MM.1S (cell line): ENCODE results near the gene CLDND1.

Experiments
- DNase-seq: peaks from one replicate; pipeline ENCODE4 v3.0.0-alpha.2; 2015
- H2AFZ ChIP-seq: fragments of 300-600 bp; sonication (generic); 2 replicates; pipeline ENCODE4 v1.6.0; 2016; ENCODE audit warnings: antibody characterized with exemption, low read length
- H3F3A ChIP-seq: fragments of 300-600 bp; sonication (generic); 2 replicates; pipeline ENCODE4 v1.6.1; 2016; ENCODE audit warnings: mild to moderate bottlenecking, antibody characterized with exemption, low read length, moderate library complexity, mixed read lengths; ENCODE audit not compliant: insufficient read depth
- H3K27ac ChIP-seq: fragments of 300-600 bp; sonication (generic); 2 replicates; pipeline ENCODE4 v1.5.1; 2016; ENCODE audit warnings: mild to moderate bottlenecking, low read length
- H3K27me3 ChIP-seq: fragments of 300-600 bp; sonication (generic); replicated peaks from 2 replicates; pipeline ENCODE4 v1.6.0; 2016; ENCODE audit warnings: low read length; ENCODE audit not compliant: insufficient read depth
- H3K36me3 ChIP-seq: fragments of 300-600 bp; sonication (generic); replicated peaks from 2 replicates; pipeline ENCODE4 v1.6.1; 2016; ENCODE audit warnings: mild to moderate bottlenecking, low read length, mixed read lengths; ENCODE audit not compliant: insufficient read depth
- H3K4me1 ChIP-seq: fragments of 300-600 bp; sonication (generic); 2 replicates; pipeline ENCODE4 v1.6.1; 2016; ENCODE audit warnings: low read length, mixed read lengths
- H3K4me2 ChIP-seq: fragments of 300-600 bp; sonication (generic); 2 replicates; pipeline ENCODE4 v1.6.0; 2016; ENCODE audit warnings: low read depth, low read length
- H3K4me3 ChIP-seq: fragments of 300-600 bp; sonication (generic); 2 replicates; pipeline ENCODE4 v1.5.1; 2016; ENCODE audit warnings: low read length, mixed read lengths
- H3K79me2 ChIP-seq: fragments of 300-600 bp; sonication (generic); 2 replicates; pipeline ENCODE4 v1.6.1; 2016; ENCODE audit warnings: mixed run types, low read length, mixed read lengths
- H3K9ac ChIP-seq: fragments of 300-600 bp; sonication (generic); 2 replicates; pipeline ENCODE4 v1.6.1; 2016; ENCODE audit warnings: low read length, mixed read lengths
- H3K9me2 ChIP-seq: fragments of 300-600 bp; sonication (generic); replicated peaks from 2 replicates; pipeline ENCODE4 v1.6.1; 2016; ENCODE audit warnings: mild to moderate bottlenecking, low read length, mixed read lengths; ENCODE audit not compliant: insufficient read depth
- H3K9me3 ChIP-seq: fragments of 300-600 bp; sonication (generic); replicated peaks from 2 replicates; pipeline ENCODE4 v1.6.1; 2016; ENCODE audit warnings: mild to moderate bottlenecking, low read length, mixed read lengths; ENCODE audit not compliant: insufficient read depth
- H4K20me1 ChIP-seq: fragments of 300-600 bp; sonication (generic); 2 replicates; pipeline ENCODE4 v1.6.1; 2016; ENCODE audit warnings: mild to moderate bottlenecking, low read length, moderate library complexity, mixed read lengths; ENCODE audit not compliant: insufficient read depth
- EZH2 ChIP-seq: fragments of 300-600 bp; sonication (generic); optimal IDR thresholded peaks from 2 replicates; pipeline ENCODE3; 2017; ENCODE audit warnings: low read depth, mild to moderate bottlenecking, antibody characterized with exemption, low read length, mixed read lengths
- EZH2phosphoT487 ChIP-seq: fragments of 300-600 bp; sonication (generic); IDR thresholded peaks from 2 replicates; pipeline ENCODE4 v1.6.1; 2018; ENCODE audit warnings: antibody characterized with exemption, low read length
- TF ChIP-seq, protein P1 (sequence below): fragments of 300-600 bp; sonication (generic); IDR thresholded peaks from 2 replicates; pipeline ENCODE4 v1.5.1; 2016; ENCODE audit warnings: antibody characterized with exemption, low read length, mixed read lengths

The CLDND1 gene

DNA sequence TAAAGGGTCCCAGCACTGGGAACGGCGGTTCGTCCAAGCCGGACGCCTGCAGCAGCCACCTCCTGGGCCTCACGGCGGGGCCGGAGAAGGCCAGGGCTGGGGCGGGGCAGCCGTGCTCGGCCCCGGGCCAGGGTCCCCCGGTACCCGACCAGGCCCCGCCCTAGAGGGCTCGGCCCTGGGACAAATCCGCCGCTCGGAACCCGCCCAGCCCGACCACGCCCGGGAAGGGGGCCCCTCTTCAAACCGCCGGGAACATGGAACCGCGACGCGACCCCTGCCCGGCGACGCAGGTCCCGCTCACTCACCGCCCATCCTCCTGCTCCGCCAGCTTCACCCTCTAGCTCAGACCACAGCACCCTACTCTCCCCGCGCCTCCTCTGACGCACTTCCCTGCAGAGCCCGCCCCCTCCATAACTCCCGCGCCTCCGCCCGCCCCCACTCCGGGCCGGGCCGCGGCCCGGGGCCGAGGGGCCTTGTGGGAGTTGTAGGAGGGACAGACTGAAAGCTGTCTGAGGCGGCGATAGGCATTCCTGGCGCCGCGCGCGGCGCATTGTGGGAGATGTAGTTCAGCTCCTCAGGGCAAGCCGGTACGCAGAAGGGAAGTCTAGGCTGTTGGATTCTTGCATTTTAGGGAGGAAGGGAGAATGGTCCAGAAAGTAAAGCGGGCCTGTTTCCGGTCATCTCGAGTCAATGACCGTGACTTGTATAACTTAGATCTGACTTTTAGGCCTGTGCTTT lies at the start of gene CLDND1:
CLDND1 (minus strand) TSS at position 359 of the 738 bp plus-strand sequence. CDS start 1,478 bp downstream, outside the sequence.
- H2AFZ ChIP-seq: peak within 1 kb of the TSS; percentile 77
- TF ChIP-seq EZH2phosphoT487: no peak
- TF ChIP-seq, protein P1, sequence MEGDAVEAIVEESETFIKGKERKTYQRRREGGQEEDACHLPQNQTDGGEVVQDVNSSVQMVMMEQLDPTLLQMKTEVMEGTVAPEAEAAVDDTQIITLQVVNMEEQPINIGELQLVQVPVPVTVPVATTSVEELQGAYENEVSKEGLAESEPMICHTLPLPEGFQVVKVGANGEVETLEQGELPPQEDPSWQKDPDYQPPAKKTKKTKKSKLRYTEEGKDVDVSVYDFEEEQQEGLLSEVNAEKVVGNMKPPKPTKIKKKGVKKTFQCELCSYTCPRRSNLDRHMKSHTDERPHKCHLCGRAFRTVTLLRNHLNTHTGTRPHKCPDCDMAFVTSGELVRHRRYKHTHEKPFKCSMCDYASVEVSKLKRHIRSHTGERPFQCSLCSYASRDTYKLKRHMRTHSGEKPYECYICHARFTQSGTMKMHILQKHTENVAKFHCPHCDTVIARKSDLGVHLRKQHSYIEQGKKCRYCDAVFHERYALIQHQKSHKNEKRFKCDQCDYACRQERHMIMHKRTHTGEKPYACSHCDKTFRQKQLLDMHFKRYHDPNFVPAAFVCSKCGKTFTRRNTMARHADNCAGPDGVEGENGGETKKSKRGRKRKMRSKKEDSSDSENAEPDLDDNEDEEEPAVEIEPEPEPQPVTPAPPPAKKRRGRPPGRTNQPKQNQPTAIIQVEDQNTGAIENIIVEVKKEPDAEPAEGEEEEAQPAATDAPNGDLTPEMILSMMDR: no peak
- TF ChIP-seq EZH2: no peak
- H3K4me3 ChIP-seq: peak within 1 kb of the TSS; percentile 94
- H4K20me1 ChIP-seq: no peaks in the 10 kb centered on the region
- H3K9me3 ChIP-seq: no peaks in the 10 kb centered on the region
- peaks cover 3% of the 10 kb centered on the region; the same call in 1 of the 2 replicates for H3F3A ChIP-seq
- peak within 1 kb of the TSS; percentile 85 for H3K4me2 ChIP-seq
- peaks cover 43% of the 10 kb centered on the region for H3K79me2 ChIP-seq
- peaks cover 23% of the 10 kb centered on the region for H3K4me1 ChIP-seq
- no peaks in the 10 kb centered on the region for H3K27me3 ChIP-seq
- H3K9me2 ChIP-seq: no peaks in the 10 kb centered on the region
- H3K36me3 ChIP-seq: no peaks in the 10 kb centered on the region; the same call in 1 of the 2 replicates
- H3K9ac ChIP-seq: peak within 1 kb of the TSS; percentile 95
- peak within 1 kb of the TSS; percentile 81 for H3K27ac ChIP-seq
- peak; percentile 96 for DNase-seq

DNA sequence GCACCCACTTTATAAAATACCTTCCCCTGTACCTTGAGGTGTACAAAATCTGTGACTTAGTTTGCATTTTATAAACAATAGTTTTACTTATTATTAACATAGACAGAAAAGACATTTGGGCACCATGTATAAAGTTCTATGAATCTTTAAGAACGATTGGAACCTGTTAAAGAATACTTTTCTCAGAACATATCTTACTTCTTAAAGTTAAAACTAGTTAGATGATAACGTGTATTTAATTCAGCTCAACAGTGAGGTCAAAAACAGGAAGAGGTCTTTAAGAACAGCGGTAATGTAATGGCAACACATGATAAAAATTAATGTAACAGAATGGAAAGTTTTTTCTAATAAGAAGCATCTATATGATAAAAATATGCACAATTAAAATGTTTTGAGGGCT lies 45.7 kb upstream of the CLDND1 start:
- Histone ChIP-seq H3K79me2 (no peaks in the 10 kb centered on the region), H2AFZ (no peak overlapping the region), H3K4me3 (no peak overlapping the region)

DNA sequence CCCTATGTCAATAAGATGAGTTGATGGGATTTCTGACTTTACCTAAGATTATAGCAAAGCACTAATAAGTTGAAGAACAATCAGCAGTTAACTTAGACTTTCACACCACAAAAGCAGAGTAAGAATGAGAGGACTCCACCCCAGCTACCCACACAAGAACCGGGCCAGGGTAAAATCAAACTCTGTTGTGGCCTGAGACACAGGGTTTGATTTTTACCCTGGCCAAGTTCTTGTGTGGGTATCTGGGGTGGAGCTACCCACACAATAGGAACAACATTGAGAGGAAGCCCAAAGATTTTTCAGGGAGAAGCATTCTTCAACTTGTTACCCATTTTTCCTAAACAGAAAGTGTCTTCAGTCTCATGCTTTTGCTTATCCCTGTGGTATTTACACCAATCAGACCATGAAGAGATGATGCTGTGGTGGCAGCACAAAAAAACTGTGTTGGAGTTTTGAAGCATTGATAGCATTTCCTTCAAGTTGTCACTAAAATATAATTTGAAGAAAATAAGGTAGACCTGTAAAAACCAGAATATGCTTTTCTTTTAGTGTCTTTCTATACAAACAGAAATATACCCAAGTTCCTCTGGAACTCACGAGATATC lies 45.1 kb upstream of the CLDND1 start:
- no peak overlapping the region for H3K27ac ChIP-seq
- H3K27me3 ChIP-seq: no peaks in the 10 kb centered on the region
- DNase-seq: no peak
- no peak for TF ChIP-seq EZH2
- TF ChIP-seq EZH2phosphoT487: no peak
- TF ChIP-seq, protein P1: no peak
- no peaks in the 10 kb centered on the region for H3K36me3 ChIP-seq
- H3K9ac ChIP-seq: no peak overlapping the region
- peaks cover 4% of the 10 kb centered on the region; the same call in 1 of the 2 replicates for H3F3A ChIP-seq
- peaks cover 18% of the 10 kb centered on the region for H3K4me1 ChIP-seq
- H3K79me2 ChIP-seq: no peaks in the 10 kb centered on the region
- H3K9me2 ChIP-seq: no peaks in the 10 kb centered on the region
- H3K4me2 ChIP-seq: no peak overlapping the region
- H3K9me3 ChIP-seq: no peaks in the 10 kb centered on the region
- no peak overlapping the region for H2AFZ ChIP-seq
- H4K20me1 ChIP-seq: no peaks in the 10 kb centered on the region
- no peak overlapping the region for H3K4me3 ChIP-seq

More for the DNA sequence above, 45.7 kb upstream of the CLDND1 start:
- Histone ChIP-seq H3K9me2 (no peaks in the 10 kb centered on the region), H3K36me3 (no peaks in the 10 kb centered on the region), H3K4me2 (no peak overlapping the region), H3K27me3 (no peaks in the 10 kb centered on the region), H3K4me1 (peaks cover 14% of the 10 kb centered on the region), H3F3A (peaks cover 2% of the 10 kb centered on the region; the same call in 1 of the 2 replicates), H3K9ac (no peak overlapping the region), H3K9me3 (no peaks in the 10 kb centered on the region), H3K27ac (no peak overlapping the region), H4K20me1 (no peaks in the 10 kb centered on the region)
- DNase-seq: no peak
- TF ChIP-seq EZH2 (no peak), EZH2phosphoT487 (no peak)
- TF ChIP-seq, protein P1: no peak
